Anterior cingulate cortex (tissue), 58 donors: ENCODE data around the gene ZNF605.
"Not testable (repeated sequence)": the region's sequence is repeated elsewhere in the genome, so short reads cannot be mapped to it uniquely, and the experiment has no call there.

Experiments
- DNase-seq, 58 donors: peaks; one replicate each; lab custom pipeline; 2025; lab: John Stamatoyannopoulos, UW

ZNF605 gene

DNA sequence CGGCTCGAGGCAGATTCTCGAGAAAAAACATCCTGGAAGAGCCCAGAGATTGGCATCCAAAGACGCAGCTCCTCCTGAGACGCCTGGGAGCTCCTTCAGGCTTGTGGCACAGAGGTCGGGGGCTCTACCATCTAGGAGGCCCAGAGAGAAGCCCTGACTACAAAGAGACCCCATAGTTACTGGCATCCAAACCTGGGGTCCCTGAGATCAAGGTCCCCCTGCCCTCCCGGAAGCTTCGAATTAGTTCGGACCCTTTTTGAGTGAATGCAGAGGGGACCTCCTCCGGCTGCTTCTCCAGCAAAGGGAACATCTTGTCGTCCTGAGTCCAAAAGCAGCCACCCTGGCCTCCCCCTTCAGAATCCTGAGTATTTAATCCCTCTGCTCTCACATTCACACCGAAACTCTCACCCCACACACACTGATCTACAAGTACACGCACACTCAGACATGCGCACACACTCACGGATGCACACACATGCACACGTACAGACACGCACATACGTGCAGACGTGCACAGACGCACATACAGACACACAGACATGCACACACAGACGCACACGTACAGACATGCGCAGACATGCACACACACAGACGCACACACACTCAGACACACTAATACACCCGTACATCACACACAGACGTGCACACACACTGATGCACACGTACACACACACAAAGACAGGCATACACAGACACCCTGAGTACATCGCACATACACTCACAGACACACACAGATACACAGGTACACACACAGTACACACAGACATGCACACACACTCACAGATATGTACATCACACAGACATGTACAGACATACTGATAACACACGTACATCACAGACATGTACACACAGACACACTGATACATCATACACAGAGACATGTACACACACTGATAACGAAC lies 5.9 kb downstream of the ZNF605 start:
- DNase-seq: no peak

DNA sequence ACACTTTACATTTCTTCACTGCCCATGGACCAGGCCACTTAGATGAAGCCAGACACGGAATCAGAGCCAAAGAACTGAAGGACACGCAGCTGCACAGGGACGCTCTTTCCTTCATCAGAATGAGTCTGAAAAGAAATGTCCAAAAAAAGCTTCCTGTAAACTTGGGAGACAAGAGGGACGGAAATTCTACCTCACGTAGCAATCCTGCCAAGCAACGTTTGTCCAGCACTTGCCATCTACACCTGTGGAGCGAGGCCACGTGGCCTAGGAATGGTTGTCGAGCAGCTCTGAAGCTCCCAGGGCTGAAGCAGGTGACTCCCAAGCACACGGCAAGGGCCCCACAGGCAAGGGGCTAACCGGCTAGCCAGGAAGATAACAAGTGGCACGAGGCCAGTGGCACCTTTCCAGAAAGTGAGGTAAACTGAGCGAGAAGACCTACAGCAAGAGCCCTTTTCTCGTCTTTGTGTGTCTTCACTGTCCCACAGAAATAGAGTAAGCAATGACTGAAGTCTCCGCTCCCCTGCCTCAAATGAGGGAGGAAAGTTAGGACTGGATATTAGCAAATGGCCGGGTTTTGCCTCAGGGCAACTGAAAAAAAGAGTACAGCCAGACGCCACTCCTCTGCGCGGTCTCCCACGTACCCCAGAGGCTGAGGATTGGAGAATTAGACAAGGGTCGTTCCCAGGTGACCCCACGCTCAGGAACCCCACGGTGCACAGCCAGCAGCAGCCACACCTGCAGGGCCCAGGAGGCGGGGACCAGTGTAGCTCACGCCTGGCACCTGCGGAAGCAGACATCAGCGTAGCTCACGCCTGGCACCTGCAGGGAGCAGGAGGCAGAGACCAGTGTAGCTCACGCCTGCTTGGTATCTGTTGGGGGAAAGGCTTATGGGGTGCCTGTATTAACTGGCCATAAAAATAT lies 7.7 kb downstream of the ZNF605 start:
- DNase-seq: no peak

DNA sequence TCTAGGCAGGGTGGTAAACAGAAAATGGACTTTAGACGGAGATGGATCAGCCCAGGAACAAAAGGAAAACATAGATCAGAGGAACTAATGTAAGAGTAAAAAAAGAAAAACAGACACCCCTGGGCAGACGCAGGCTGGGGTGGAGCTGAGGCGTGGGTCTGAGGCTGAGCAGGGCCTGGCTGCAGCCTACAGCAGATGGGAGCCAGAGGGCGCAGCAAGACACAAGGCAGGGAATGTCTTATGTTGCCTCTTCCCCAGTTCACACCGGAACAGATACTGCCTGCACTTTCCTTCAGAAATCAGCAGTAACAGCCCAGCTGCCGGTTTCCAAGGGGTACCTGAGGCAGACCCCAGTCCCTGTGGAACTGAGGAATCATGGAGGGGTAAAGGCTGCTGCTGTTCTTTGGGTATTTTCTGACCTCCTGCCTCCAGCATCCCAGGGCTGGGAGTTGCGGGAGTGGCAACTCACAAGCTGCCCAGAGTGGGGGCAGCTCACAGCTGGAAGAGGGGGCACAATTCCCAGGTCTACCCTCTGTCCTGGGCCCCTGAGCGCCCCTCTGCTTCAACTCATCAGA lies 9.8 kb downstream of the ZNF605 start:
- DNase-seq: no peak

DNA sequence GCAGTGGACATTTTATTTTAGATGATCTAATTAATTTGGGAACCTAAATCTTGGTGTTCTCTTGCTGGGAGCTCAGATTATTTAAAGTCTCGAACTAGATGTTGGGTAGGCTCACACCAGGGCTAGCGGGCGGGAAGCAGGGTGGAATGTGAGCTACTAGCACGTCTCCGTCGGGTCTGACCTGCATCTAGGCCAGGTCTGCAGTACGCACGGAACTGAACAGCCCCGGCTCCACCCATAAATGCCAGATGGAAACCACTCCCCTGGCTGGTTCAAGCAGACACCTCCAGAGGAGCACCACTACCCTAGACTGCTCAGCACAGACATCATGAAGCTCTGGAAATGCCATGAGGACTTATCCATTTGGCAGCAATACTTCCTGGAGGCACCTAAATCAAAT lies 10.3 kb downstream of the ZNF605 start:
- no peak for DNase-seq

DNA sequence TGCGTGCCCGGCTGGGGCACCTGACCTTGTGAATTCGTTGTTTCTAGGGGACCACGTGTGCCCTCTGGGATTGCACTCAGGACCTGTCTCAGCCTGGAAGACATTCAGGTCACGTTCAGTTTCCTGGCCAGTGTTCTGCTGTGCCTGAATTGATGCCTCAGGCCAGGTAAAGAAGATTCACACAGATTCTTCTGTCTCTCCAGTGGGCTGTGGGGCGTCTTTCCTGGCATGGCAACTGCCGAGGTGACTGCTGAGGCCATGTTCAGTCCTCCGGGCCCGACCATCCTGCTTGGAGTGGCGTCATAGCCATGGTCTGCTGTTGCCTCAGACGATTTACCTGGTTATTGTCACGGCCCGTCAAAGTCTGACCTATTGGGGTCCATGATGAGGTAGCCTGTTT lies 13.5 kb downstream of the ZNF605 start:
- DNase-seq: no peak

DNA sequence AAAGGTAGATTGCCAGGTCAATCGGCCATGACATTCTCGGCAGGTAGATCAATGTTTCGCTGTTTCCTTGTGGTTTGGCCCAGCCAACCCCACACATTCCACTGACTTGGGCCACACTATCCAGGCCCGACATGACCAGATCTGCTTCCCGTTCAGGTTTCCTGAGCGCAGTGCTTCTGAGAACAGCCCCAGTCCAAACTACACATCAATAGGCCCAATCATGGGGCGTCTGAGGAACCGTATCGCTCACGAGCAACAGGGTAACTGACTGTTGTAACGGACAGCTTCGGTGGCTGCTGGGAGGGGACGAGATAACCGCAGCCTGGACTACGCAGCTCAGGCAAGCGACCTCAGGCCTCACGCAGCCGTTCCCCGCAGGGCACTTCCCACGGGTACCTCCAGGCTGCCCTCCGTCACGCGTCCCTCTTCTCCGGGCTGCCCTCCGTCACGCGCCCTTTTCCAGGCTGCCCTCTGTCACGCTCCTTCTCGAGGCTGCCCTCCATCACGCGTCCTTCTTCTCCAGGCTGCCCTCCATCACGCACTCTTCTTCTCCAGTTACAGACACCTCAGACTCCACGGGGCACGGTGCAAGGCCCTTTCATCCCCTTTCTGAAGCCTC lies 14.7 kb downstream of the ZNF605 start:
- no peak for DNase-seq

DNA sequence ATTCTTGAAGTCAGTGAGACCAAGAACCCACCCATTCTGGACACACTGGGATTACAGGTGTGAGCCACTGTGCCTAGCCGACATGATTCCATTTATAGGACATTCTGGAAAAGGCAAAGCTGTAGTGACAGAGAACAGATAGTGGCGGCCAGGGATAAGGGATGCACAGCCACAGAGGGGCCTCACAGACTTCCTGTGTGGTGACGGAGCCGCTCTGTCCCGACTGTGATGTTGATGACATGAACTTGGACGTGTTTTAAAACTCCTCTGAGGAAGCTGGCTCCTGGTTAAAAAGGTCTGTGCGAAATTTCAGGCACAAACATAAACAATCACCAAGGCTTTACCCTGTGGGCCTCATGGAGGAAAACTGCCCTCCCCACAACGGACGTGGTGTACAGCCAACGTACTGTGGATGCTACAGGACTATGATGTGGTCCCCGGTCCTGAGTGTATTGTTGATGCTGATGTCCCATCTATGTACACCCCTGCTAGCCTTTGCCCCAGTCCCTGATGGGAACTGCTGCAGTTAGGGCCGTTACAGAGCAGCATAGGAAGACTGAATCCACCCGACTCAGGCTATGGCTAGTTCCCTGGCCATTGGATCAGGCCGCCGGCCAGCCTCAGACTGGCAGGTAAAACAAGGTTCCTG lies 15.9 kb downstream of the ZNF605 start:
- no peak for DNase-seq

DNA sequence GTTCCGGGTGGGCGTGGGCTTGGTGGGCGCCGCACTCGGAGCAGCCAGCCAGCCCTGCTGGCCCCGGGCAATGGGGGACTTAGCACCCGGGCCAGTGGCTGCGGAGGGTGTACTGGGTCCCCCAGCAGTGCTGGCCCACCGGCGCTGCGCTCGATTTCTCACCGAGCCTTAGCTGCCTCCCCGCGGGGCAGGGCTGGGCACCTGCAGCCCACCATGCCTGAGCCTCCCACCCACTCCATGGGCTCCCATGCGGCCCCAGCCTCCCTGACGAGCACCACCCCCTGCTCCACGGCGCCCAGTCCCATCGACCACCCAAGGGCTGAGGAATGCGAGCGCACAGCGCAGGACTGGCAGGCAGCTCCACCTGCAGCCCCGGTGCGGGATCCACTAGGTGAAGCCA lies 17.3 kb downstream of the ZNF605 start:
- not testable (repeated sequence) for DNase-seq

DNA sequence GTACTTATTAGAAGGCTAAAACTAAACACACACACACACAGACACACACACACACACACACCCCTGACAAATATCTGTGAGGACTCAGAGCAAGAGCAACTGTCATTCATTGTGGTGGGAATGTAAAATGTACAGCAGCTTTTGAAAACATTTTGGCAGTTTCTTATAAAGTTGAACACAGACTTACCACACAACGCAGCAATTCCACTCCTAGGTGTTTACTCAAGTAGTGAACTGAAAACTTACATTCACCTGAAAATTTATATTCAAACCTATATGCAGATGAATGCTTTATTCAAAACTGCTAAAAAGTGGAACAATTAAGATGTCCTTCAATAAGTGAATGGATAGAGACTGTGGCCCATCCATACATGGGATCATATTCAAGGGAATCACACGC lies 18.6 kb downstream of the ZNF605 start:
- DNase-seq: no peak

DNA sequence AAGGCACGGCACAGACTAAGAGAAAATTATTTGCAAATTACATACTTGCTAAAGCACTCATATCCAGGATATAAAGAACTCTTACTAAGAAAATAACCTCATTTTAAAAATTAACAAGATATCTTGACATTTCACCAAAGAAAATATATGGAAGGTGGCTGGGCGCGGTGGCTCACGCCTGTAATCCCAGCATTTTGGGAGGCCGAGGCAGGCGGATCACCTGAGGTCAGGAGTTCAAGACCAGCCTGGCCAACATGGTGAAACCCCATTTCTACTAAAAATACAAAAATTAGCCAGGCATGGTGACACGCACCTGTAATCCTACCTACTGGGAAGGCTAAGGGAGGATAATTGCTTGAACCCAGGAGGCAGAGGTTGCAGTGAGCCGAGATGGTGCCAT lies 19.2 kb downstream of the ZNF605 start:
- not testable (repeated sequence) for DNase-seq

DNA sequence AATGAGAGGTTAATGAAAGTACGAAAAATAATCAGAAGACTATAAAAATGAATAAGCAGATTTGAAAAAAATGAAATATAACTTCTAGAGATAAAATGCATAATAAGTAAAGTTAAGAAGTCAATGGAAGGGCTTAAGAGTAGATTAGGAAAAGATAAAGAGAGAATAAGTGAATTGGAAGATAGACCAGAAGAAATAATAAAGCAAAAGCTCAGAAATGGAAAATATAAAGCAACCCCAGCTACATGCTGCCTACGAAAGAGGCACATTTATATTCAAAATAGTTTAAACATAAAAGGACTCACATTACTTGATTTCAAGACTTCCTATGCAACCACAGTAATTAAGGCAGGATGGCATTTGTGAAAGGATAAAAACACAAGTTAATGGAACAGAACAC lies 19.9 kb downstream of the ZNF605 start:
- no peak for DNase-seq

DNA sequence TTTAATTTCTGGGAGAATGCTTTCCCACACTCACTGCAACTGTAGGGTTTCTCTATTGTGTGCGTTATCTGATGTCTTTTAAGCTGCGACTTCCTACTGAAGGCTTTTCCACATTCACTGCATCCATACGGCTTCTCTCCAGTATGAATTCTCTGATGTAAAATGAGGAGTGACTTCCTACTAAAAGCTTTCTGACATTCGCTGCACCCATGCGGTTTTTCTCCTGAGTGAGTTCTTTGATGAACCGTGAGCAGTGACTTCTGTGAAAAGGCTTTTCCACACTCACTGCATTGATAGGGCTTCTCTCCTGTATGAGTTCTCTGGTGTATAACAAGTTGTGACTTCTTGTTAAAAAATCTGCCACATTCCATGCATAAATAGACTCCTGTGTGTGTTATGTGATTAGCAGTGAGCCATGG lies 29.7 kb downstream of the ZNF605 start:
- DNase-seq: no peak

DNA sequence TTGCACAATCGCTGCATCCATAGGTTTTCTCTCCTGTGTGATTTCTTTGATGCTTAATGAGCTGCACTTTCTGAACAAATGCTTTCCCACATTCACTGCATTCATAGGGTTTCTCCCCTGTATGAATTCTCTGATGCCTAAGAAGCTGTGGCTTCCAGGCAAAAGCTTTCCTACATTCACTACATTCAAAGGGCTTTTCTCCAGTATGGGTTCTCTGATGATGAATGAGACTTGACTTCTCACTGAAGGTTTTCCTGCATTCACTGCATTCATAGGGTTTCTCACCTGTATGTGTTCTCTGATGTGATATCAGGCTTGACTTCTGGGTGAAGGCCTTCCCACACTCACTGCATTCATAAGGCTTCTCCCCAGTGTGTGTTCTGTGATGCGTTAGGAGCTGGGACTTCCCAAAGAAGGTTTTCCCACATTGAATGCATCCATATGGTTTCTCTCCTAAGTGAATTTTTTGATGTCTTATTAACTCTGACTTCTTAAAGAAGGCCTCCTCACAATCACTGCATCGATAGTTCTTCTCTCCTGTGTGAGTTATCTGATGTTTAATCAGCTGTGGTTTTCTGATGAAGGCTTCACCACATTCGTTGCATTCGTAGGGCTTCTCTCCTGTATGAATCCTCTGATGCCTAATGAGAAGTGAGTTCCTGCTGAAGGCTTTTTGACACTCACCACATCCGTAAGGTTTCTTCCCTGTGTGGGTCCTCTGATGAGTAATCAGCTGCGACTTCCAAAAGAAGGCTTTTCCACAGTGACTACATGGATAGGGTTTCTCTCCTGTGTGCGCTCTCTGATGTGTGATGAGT lies 30.3 kb downstream of the ZNF605 start:
- DNase-seq: no peak

DNA sequence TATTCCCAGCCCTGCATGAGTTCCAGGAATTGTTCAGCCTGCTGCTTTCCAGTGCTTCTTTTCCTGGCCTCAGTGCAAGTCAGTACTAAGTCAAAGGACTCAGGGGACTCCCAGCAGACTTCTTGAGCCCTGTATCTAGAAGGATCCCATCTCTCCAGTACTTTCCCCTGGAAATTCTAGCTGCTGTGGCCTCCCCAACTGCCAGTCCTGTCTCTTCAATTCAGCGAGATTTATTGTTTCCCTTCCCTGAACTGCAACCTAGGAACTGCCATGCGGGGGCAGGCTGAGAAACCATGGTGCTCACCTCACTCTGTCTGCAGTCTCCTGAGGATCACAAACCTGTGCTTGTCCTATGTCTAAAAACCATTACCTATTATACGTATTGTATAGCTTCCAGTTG lies 31.8 kb downstream of the ZNF605 start:
- DNase-seq: no peak

DNA sequence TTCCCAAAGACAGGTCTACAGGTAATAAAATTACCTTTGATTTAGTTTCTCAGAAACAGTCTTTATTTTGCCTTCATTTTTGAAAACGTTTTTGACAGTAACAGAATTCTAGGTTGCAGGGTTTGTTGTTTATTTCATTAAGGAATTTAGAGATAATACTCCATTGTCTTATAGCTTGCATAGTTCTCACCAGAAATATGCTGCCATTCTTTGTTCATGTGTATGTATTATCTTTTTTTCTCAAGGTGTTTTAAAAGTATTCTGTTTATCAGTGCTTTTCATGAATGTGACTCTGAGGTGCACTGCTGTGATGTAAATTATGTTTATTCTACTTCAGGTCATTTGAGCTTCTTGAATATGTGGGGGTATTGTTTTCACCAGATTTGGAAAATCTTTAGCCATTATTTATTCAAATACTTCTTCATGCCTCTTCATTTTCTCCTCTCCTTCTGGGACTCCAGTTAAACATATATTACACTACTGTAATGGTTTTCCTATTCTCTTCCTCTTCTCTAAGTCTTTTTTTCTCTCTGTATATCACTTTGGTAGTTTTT lies 32.7 kb downstream of the ZNF605 start:
- DNase-seq: no peak

DNA sequence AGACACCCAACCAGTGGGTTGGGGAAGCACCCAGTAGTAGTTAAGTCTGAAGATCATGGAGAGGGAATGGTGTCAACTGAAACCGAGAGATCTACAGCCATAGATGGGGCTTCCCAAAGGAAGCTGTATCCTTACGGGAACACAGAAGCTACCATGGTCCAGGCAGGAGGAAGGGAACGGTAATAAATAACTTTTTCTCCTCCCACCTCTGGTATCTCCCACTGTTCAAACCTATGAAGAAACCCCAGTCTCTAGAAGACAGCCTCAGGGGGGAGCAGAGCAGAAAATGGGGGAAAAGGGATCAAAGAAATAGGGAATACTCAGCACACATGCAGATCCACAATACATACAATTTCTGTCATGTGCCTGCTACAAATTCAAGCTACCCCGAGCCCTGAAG lies 33.4 kb downstream of the ZNF605 start:
- no peak for DNase-seq

DNA sequence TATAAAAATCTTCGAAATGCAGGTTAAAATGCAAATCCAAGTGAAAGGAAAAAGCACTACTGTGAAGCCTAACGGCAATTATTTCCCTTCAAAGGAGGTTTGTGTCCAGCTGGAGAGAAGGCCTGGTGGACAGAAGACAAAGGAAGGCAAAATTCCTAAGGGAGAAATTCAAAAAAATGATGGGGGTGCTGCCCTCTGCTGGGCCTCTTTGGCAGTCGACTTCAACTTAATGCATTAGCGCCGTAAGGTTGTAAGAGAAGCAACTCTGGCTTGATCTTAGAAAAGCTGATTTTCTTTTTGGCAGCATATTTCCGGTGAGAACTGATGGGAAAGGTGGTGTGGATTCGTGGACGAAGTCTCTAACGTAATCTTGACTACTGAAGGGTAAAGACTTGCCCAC lies 34.4 kb downstream of the ZNF605 start:
- DNase-seq: no peak

DNA sequence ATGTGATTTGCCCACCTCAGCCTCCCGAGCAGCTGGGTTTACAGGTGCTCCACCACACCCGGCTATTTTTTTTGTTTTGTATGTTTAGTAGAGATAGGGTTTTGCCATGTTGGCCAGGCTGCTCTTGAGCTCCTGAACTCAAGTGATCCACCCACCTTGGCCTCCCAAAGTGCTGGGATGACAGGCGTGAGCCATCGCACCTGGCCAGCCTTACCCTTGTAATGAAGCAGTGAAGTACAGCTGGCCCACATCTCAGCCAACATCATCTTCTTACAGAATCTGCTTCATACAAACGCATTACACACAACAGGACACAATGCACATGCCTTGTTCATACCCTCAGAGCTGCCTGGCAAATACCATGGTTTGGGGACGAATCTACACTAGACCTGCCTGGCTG lies 37.4 kb downstream of the ZNF605 start:
- DNase-seq: no peak

DNA sequence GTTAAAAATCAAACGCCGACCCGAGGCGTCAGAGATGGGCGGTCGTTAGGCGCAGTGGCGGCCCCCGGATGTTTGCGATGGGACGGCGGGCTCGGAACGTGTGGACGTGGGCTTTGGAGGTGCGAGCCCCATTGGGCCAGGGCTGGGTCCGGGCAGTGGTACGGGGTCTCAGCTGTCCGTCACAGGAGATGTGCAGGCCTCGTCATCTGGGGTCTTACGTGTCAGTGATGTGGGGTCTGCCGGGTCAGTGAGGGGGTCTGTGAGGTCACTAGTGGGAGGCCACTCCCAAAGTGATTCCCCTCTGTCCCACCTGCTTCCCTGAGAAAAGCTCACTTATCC lies 47.1 kb downstream of the ZNF605 start:
- peak in 2 of 58 donors; percentile 42 to 48 for DNase-seq
